G401 (cell line): ENCODE results near the gene NOS2. TPM values are rescaled to one million over a fixed set of nuclear protein-coding genes. Genes with fewer than 3 reads are reported as not detected.
"Not testable (repeated sequence)": the region's sequence is repeated elsewhere in the genome, so short reads cannot be mapped to it uniquely, and the experiment has no call there.

ENCODE experiments used
- DNase-seq: peaks from one replicate; pipeline ENCODE4 v3.0.0-alpha.2; 2015; ENCODE audit warnings: low spot score
- in situ Hi-C: cut with HindIII; loops from 2 replicates; pipeline ENCODE4 v1.10.0; 2016; ENCODE audit warnings: low sequenced_read_pairs, mixed read lengths
- total RNA-seq: library from RNA; depleted of rRNA; stranded (reverse); fragments of >200 nt; shearing (Covaris generic); gene quantifications from 2 replicates; pipeline ENCODE4 v1.2.3, GENCODE V29; 2014; rRNA removed

NOS2 gene
- 0.18 and 1.0 TPM in 2 replicates for total RNA-seq

- in situ Hi-C loops = no loop called here
- no peak for DNase-seq
Observed at GRCh38 chr17:27800522-27800921, at the start of gene NOS2. NOS2 (minus strand) TSS chr17:27800529; CDS start chr17:27798809, 1,720 bp downstream.

GRCh38 chr17:27849474-27850185, 49.3 kb upstream of the NOS2 start:
- no peak for DNase-seq
- in situ Hi-C loops = no loop called here

GRCh38 chr17:27848931-27849330, 48.6 kb upstream of the NOS2 start:
- in situ Hi-C loops = no loop called here

GRCh38 chr17:27846808-27847307, 46.5 kb upstream of the NOS2 start:
- DNase-seq, in situ Hi-C loops: not testable (repeated sequence)

More at GRCh38 chr17:27848931-27849330, 48.6 kb upstream of the NOS2 start:
- DNase-seq = no peak

- DNase-seq = no peak
- in situ Hi-C loops = no loop called here
Observed at GRCh38 chr17:27846042-27846655, 45.8 kb upstream of the NOS2 start.

- no peak for DNase-seq
- in situ Hi-C loops = no loop called here
Observed at GRCh38 chr17:27845264-27846041, 45.1 kb upstream of the NOS2 start.

- in situ Hi-C loops = no loop called here
- DNase-seq = no peak
Observed at GRCh38 chr17:27840688-27841087, 40.4 kb upstream of the NOS2 start.

GRCh38 chr17:27840406-27840678, 40.0 kb upstream of the NOS2 start:
- in situ Hi-C loops = not testable (repeated sequence)

GRCh38 chr17:27839571-27840405, 39.5 kb upstream of the NOS2 start:
- in situ Hi-C loops = not testable (repeated sequence)
- DNase-seq = peak; percentile 70

More at GRCh38 chr17:27840406-27840678, 40.0 kb upstream of the NOS2 start:
- not testable (repeated sequence) for DNase-seq

GRCh38 chr17:27838607-27839006, 38.3 kb upstream of the NOS2 start:
- in situ Hi-C loops, DNase-seq: not testable (repeated sequence)

- in situ Hi-C loops, DNase-seq: not testable (repeated sequence)
Observed at GRCh38 chr17:27837769-27838168, 37.4 kb upstream of the NOS2 start.

- no peak for DNase-seq
- in situ Hi-C loops = no loop called here
Observed at GRCh38 chr17:27836651-27837050, 36.3 kb upstream of the NOS2 start.

GRCh38 chr17:27834571-27834970, 34.2 kb upstream of the NOS2 start:
- in situ Hi-C loops = no loop called here
- no peak for DNase-seq

- DNase-seq = no peak
- in situ Hi-C loops = no loop called here
Observed at GRCh38 chr17:27832831-27833230, 32.5 kb upstream of the NOS2 start.

GRCh38 chr17:27829888-27830287, 29.6 kb upstream of the NOS2 start:
- DNase-seq = peak; percentile 44
- in situ Hi-C loops = not testable (repeated sequence)

GRCh38 chr17:27829143-27829711, 28.9 kb upstream of the NOS2 start:
- DNase-seq, in situ Hi-C loops: not testable (repeated sequence)

GRCh38 chr17:27825459-27825858, 25.1 kb upstream of the NOS2 start:
- in situ Hi-C loops = no loop called here
- no peak for DNase-seq

- in situ Hi-C loops = no loop called here
Observed at GRCh38 chr17:27824745-27825144, 24.4 kb upstream of the NOS2 start.

More at GRCh38 chr17:27824745-27825144, 24.4 kb upstream of the NOS2 start:
- no peak for DNase-seq
